Loucy (cell line): ENCODE measurements around the gene CCDC107.
"Not testable (repeated sequence)": the region's sequence is repeated elsewhere in the genome, so short reads cannot be mapped to it uniquely, and the experiment has no call there.

Source experiments
- CTCF ChIP-seq: fragments of 200-600 bp; sonication (generic); conservative IDR thresholded peaks from 2 replicates; pipeline ENCODE4 v1.5.1; 2014; ENCODE audit warnings: mild to moderate bottlenecking, antibody characterized with exemption, low read length
- EZH2phosphoT487 ChIP-seq: fragments of 200-600 bp; IDR thresholded peaks from 2 replicates; pipeline ENCODE4 v1.6.1; 2018; ENCODE audit warnings: antibody characterized with exemption, mild to moderate bottlenecking, moderate library complexity, borderline replicate concordance

DNA sequence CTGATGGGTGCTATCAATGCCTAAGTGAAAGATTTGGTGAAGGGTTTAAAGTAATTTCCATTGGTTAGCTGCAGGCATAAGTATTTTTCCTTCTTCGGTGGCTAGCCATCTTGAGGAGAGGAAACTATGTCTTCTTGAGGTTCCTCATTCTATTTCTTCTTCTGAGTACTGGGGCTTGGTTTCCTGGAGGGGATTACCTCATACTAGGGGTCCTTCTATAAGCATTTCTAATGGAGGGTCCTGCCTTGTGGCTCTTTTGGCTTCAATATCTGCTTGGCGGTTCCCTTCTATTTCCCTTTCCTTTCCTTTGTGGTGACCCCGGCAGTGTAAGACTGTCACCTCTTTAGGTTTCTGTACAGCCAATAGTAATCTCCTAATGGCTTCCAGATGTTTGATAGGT, 16.6 kb upstream of the CCDC107 start:
- not testable (repeated sequence) for TF ChIP-seq CTCF, EZH2phosphoT487
